Activated CD4-positive, alpha-beta T cell treated with anti-CD3 and anti-CD28 coated beads, Interleukin-10, Interleukin-2, amounts not matched to agents 100 ng/mL and 50 ng/mL, durations not matched to agents 16 hours and 8 hours (primary cell): Measurements from ENCODE around the gene HNRNPU.
"Not testable (repeated sequence)": the region's sequence is repeated elsewhere in the genome, so short reads cannot be mapped to it uniquely, and the experiment has no call there.

Experiments used
- DNase-seq: peaks from one replicate; pipeline ENCODE4 v3.0.0-alpha.2; 2020

HNRNPU gene

DNA sequence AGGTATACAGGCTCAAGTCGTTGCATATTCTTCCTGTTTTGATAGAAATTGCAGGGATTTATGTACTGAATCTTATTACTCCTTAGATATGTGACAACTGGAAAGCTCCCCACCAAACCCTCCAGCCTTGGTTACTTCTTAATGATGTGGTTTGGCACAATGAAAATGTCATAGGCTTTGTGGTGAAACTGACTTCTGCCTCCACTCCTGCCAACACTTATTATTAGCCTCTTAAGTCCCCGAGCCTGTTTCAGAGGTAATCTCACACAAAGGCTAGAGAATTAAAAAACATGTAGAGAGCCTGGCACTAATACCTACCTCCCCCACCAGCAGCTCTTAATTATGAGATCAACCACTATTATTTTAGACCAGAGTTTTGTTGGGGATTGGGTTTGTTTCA, 24.7 kb downstream of the HNRNPU start:
- no peak for DNase-seq

DNA sequence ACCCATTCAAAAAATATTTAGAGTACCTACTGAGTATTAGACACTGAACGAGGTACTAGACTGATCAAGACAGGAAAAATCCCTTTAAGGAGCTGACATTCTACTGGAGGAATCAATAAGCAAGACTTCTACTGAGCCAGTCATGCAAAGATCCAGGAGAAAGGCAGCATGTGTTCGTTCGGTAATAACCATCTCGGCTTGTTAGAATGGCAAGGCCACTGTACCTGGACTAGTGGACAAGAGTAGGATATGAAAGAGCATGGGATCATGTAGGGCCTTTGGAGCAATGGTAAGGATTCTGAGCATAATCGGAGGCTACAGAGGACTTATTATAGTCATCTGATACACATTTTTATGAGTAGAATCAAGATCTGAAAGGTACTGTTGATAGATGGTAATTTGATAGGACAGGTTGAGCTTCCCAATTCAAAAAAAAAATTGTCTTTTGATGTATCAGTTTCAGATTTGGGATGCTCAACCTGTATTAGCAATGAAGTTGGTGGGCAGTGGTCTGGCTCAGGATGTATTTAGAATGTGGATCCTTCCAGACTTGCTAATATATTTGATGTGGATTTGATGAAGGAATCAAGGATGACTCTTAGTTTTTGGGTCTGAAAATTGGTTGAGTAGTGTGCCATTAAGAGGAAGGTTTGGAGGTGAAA, 26.6 kb downstream of the HNRNPU start:
- no peak for DNase-seq

DNA sequence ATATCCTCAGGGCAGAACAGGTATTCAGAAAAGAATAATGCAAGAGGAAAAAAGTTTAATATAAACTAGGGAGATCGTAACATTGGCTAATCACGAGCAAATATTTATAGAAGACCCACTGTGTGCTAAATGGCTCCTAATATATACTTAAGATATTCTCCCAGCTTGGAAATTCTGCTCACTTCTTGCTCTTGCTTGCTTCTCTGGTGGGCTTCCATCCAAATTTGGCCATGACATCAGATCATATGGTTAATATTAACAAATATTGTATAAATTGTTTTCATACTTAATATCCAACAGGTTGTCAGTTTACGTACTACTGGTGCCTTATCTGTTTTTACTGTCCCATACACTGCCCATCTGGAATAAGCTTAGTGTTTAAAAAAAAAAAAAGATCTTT, 27.8 kb downstream of the HNRNPU start:
- DNase-seq: no peak

DNA sequence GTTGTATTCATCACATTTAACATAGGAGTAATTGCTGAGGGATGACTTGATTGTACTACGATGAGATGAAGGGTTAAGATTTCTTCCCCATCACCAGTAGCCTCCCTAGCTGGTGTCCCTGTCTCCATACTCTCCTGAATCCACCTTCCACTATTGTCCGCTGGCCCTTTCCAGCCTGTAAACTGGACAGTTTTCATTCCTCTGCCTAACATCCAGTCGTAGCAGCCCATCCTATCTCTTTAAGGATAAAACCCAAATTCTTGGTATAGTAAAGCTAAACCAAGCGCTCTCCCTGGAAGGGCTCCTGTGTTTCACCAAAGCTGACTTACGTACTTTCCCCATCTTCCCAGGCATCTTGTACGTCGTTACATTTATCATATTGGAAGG, 28.2 kb downstream of the HNRNPU start:
- peak; percentile 27 for DNase-seq

GRCh38 chr1:244835276-244836134, 28.8 kb downstream of the HNRNPU start, which contains the start of gene COX20:
Gene COX20 (plus strand): TSS chr1:244835658. CDS start chr1:244835715, 57 bp downstream.
- peak; percentile 93 for DNase-seq

GRCh38 chr1:244834543-244835275, 29.6 kb downstream of the HNRNPU start:
- DNase-seq: peak; percentile 94

DNA sequence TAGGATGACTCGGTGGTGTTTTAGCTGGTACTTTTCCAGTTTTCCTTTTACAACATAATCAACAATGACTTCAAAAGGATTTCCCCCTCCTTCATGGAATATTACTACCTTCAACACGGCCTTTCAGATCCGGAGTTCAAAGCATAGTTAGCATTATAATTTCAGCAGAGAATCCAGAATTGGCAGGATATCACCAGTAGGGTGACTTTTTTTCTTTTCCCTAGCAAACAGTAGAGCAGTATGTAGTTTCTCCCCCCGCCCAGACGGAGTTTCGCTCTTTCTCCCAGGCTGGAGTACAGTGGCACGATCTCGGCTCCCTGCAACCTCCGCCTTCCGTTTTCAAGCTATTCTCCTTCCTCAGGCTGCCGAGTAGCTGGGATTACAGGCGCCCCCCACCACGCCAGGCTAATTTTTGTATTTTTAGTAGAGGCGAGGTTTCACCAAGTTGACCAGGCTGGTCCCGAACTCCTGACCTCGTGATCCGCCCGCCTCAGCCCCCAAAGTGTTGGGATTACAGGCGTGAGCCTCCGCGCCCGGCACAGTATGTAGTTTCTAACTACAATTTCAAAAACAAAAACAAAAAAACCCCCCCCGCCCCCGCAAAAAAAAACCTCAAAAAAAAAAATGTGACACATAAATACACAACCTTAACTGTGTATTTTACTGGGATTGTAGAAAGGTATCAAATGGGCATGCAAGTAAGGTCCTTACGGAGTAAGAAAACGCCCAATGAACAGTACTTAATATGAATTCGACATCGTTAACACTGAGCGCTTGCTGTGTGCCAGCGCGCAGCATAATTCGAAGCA, 30.4 kb downstream of the HNRNPU start:
- peak; percentile 66 for DNase-seq

DNA sequence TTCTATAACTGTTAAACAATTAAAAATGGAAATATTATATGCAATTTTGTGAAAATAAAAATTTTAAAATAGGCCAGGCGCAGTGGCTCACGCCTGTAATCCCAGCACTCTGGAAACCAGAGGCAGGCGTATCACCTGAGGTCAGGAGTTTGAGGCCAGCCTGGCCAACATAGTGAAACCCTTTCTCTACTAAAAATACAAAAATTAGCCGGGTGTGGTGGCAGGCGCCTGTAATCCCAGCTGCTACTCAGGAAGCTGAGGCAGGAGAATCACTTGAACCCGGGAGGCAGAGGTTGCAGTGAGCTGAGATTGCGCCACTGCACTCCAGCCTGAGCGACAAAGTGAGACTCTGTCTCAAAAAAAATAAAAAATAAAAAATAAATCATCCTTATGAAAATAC, 31.1 kb downstream of the HNRNPU start:
- not testable (repeated sequence) for DNase-seq

GRCh38 chr1:244830639-244831038, 33.7 kb downstream of the HNRNPU start:
- DNase-seq: no peak

GRCh38 chr1:244826712-244827111, 37.6 kb downstream of the HNRNPU start:
- no peak for DNase-seq

GRCh38 chr1:244822878-244823277, 41.5 kb downstream of the HNRNPU start:
- DNase-seq: no peak

DNA sequence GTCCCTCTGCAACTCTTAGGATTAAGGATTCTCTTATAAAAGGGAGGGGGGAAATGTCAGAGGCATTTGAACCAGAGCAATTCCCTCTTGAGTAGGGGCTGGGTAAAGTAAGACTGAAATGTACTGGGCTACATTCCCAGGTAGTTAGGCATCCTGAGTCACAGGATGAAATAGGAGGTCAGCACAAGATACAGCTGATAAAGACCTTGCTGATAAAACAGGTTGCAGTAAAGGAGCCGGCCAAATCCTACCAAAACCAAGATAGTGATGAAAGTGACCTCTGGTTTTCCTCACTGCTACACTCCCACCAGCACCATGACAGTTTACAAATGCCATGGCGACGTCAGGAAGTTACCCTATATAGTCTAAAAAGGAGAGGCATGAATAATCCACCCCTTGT, 43.2 kb downstream of the HNRNPU start:
- DNase-seq: no peak

GRCh38 chr1:244820131-244820530, 44.2 kb downstream of the HNRNPU start:
- DNase-seq: no peak

DNA sequence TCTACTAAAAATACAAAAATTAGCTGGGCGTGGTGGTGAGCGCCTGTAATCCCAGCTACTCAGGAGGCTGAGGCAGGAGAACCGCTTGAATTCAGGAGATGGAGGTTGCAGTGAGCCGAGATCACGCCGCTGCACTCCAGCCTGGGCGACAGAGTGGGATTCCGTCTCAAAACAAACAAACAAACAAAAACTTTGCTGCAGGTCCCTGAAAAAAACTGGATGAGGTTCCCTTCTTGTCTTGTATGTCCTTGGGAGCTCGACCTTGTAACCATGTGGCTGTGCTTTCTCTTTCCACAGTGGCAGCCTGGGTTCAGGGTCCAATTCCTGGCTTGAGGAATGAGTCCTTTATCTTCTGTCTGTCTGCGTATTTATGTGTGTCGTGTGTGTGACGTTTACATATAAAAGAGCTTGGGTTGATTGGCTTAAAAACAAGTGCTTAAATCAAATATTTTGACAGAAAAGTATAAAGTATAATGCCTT, 46.9 kb downstream of the HNRNPU start:
- DNase-seq: no peak

- DNase-seq: no peak
Observed at GRCh38 chr1:244815600-244816099, 48.7 kb downstream of the HNRNPU start.

GRCh38 chr1:244813327-244813726, 51.0 kb downstream of the HNRNPU start:
- DNase-seq: no peak

- no peak for DNase-seq
Observed at GRCh38 chr1:244810221-244810620, 54.1 kb downstream of the HNRNPU start.

GRCh38 chr1:244807138-244807537, 57.2 kb downstream of the HNRNPU start:
- DNase-seq: no peak

DNA sequence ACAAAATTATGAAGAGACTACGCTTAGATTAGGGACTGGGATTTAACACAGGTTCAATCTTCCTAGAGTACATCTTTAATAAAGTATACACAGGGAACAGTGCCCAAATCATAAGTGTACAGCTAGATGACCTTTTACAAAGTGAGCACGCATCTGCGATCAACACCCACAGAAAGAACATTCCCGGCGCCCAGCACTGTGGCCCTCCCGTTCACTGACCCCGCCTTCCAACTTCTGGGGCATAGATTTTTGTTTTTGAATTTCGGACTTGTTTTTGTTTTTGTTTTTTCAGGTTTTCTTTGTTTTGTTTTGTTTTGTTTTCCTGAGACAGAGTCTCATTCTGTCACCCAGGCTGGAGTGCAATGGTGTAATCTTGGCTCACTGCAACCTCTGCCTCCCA, 59.5 kb downstream of the HNRNPU start:
- no peak for DNase-seq

- no peak for DNase-seq
Observed at GRCh38 chr1:244802556-244803239, 61.6 kb downstream of the HNRNPU start.

- DNase-seq: no peak
Observed at GRCh38 chr1:244802041-244802440, 62.3 kb downstream of the HNRNPU start.

DNA sequence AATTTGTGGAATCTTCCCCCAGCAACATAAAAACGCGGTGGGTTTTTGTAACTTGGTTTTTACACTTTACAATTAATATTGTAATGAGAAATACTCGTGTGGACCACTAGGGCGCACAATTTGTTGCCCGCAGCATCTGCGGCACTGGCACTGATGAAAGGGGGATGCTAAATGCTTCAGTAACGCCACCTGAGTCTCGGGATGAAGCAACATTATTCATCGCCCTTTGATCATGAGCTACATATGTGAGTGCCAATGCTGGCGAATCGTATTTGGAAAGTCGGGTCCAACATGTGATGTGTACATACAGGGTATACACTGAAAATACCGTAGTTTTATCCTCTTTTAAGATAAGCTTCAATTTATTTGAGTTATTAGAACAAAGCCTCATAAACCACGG, 63.1 kb downstream of the HNRNPU start:
- DNase-seq: peak; percentile 54
